IPS-NIHi11 (cell line): ENCODE results near the gene MUC2.
A peak's percentile ranks its signal among the peaks of the same experiment; 100 is the strongest.

ENCODE experiments used
- DNase-seq: peaks from one replicate; pipeline ENCODE4 v3.0.0; 2012; ENCODE audit warnings: mixed read lengths, low spot score

Gene MUC2

GRCh38 chr11:1074244-1075221, at the start of gene MUC2:
Gene MUC2 (plus strand): TSS chr11:1074874.
- peak; percentile 32 for DNase-seq

GRCh38 chr11:1025410-1026162, 49.1 kb upstream of the MUC2 start:
- DNase-seq = no peak

DNA sequence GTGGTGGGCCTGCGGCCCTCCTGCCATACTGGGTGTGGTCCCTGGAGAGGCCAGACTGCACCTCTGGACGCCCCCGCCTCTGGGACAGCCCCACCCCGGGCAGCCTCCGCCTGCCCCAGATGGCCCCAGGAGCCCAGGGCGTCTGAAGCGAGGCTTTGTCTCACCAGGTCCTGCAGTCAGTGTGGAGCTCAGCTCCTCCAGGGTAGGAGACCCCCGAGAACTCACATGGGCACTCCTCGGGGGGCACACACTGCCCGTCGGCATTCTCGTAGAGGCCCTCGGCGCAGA, 48.6 kb upstream of the MUC2 start:
- DNase-seq = no peak

DNA sequence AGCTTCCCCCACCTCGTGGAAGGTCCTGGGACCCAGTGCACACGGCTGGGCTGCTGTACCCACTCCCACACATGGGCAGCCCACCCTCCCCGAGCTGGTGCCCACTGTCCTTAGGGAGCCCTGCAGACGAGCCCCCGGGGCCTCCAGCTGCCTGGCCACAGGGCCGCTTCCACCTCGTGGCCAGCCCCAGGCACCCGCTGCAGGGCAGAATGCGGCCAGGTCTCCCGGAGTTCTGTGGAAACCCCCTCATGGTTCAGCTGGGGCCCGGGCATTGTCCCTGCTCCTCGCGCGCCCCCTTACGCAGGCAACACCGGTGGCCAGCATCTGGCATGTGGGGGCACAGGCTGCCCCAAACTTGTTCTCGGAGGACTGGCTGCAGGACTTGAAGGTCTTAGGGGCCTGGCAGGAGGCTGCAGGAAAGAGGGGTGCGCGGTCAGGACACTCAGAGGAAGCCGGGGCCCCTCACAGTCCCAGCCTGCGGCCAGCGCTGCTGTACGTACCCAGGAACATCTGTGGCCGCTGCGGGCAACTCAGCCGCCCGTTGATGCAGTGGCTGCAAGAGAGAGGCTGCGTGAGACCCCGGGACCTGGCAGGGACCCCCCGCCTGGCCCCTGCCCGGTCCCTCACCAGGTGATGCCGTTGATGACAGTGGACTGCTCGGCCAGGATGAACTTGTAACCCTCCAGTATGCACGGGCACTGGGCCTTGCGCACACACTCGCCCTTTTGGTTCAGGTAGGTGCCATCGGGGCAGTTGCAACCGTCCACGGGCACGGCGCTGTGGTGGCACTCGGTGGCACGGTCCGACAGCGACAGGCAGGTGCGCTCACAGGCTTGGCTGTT, 47.8 kb upstream of the MUC2 start:
- no peak for DNase-seq

DNA sequence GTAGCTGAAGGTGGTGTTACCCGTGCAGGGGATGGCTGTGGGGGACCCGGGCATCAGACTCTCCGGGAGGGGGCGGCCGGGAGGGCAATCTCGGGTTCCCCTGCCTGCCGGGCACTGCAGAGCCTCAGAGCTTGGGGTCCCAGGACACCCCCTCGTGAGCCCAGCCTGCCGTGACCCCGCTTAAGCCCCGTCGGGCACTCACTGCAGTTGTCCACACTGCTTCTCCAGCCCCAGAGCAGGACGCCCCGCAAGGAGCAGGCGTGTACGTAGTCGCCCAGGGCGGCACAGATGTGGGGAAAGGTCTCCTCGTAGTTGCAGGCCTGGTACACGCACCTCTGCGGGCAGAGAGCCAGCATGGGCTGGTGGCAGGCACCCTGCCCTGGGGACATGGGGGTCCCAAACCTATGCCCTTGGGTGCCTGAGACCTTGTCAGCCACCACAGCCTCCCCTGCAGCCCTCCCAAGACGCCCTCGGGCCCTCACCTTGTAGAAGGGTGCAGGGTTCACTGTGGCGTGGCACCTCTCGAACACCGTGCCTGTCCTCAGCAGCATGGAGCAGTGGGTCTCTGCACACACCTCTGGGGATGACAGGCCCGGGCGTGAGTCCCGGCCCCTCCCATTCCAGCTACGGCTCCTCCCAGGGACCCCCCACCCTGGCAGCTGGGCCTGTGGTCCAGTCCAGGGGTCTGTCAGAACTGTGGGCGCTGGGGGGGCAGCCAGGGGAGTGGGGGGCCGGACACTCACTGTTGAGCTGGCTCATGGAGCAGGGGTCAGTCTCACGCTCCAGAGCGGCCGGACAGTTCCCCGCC, 47.0 kb upstream of the MUC2 start:
- DNase-seq = no peak

- no peak for DNase-seq
Observed at GRCh38 chr11:1028291-1028540, 46.5 kb upstream of the MUC2 start.

- no peak for DNase-seq
Observed at GRCh38 chr11:1028616-1029015, 46.1 kb upstream of the MUC2 start.

GRCh38 chr11:1029051-1029450, 45.6 kb upstream of the MUC2 start:
- no peak for DNase-seq

- DNase-seq = no peak
Observed at GRCh38 chr11:1029654-1030053, 45.0 kb upstream of the MUC2 start.

GRCh38 chr11:1030086-1030485, 44.6 kb upstream of the MUC2 start:
- DNase-seq = no peak

DNA sequence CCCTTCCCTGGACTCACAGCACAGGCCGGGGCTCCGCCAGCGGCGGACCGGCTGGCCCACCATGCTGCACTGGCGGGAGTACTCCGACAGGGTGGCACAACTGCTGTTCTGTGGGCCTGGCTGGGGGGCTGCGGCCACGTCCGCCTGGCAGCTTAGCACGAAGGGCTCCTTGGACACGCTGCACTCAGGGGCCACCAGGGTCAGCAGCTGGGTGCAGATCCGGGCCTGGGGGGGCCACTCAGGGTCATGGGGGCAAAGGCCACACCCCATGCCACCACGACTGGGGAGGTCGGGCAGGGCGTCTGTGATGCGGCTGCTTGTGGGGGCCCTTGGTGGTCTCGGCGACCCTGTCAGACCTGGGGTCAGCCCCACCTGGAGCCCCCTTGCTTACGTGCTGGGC, 44.1 kb upstream of the MUC2 start:
- DNase-seq = no peak

- DNase-seq = no peak
Observed at GRCh38 chr11:1031121-1031899, 43.4 kb upstream of the MUC2 start.

GRCh38 chr11:1032310-1032891, 42.3 kb upstream of the MUC2 start:
- no peak for DNase-seq

GRCh38 chr11:1033016-1033798, 41.5 kb upstream of the MUC2 start:
- DNase-seq = no peak

- no peak for DNase-seq
Observed at GRCh38 chr11:1034001-1034400, 40.7 kb upstream of the MUC2 start.

GRCh38 chr11:1034456-1035295, 40.0 kb upstream of the MUC2 start:
- no peak for DNase-seq

GRCh38 chr11:1035577-1036283, 38.9 kb upstream of the MUC2 start:
- no peak for DNase-seq

- DNase-seq = no peak
Observed at GRCh38 chr11:1036303-1036923, 38.3 kb upstream of the MUC2 start, which contains the start of gene MUC6. Gene MUC6 (minus strand): TSS chr11:1036718. CDS start chr11:1036655, 63 bp downstream.
